HL-60 (cell line): ENCODE measurements around the gene HDAC9.

ENCODE experiments used
- DNase-seq, 2 experiments: peaks; one replicate each; pipeline ENCODE4 v3.0.0-alpha.2; 2010 to 2020; ENCODE audit warnings: low read depth in 1 of 2, low spot score in 1 of 2
- H3K27ac ChIP-seq: fragments of 250-450 bp; sonication (Bioruptor Pico); replicated peaks from 2 replicates; pipeline ENCODE4 v1.5.1; 2020; ENCODE audit warnings: mild to moderate bottlenecking, moderate library complexity
- H3K27me3 ChIP-seq: fragments of 250-450 bp; sonication (Bioruptor Pico); 2 replicates; pipeline ENCODE4 v1.5.1; 2021; ENCODE audit warnings: mild to moderate bottlenecking, moderate library complexity; ENCODE audit not compliant: insufficient read depth, poor library complexity, severe bottlenecking
- H3K4me3 ChIP-seq: replicated peaks from 2 replicates; pipeline ENCODE4 v1.5.1; 2011; ENCODE audit warnings: mild to moderate bottlenecking, control low read depth, low read length; ENCODE audit not compliant: insufficient read depth
- GABPA ChIP-seq: IDR thresholded peaks from 2 replicates; pipeline ENCODE4 v1.6.1; 2012; ENCODE audit warnings: low read depth
- POLR2AphosphoS5 ChIP-seq: IDR thresholded peaks from 2 replicates; pipeline ENCODE4 v1.6.1; 2012; ENCODE audit warnings: low read depth
- SPI1 ChIP-seq: IDR thresholded peaks from 2 replicates; pipeline ENCODE4 v1.6.1; 2012; ENCODE audit warnings: low read depth, mild to moderate bottlenecking, borderline replicate concordance
- TF ChIP-seq, protein P1 (sequence below): IDR thresholded peaks from 2 replicates; pipeline ENCODE4 v1.6.1; 2012; ENCODE audit warnings: low read depth; ENCODE audit not compliant: insufficient replicate concordance
- TF ChIP-seq, protein P2 (sequence below): IDR thresholded peaks from one replicate; pipeline ENCODE4 v1.5.1; 2011; ENCODE audit warnings: low read length, control low read depth, inconsistent platforms; ENCODE audit not compliant: insufficient read depth

The HDAC9 gene

DNA sequence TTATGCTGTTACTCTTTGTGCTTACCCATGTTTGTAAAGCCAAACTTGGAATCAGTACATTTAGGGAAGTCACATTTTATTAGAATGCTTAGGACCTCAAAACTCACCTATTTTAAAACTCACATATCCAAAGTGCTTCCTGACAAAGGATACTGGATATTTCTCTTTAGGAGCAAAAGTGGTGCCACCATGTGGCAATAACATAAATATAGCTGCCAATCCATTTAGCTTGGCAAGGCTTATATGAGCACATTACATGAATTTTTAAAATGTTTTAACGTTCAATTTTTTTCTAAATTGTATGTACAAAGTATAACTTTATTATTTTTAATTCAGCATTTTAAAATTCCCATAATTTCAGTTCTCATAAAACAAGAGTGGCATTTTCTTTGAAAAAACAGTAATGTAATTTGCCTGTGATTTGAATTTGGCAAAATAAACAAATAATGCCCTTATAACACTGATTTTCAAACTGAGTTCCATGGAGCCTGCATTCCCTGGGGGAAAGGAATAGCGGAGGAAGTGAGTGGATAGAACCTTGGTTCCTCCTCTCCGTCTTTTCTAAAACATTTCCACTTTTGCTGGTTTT lies 75.4 kb downstream of the HDAC9 start:
- Histone ChIP-seq H3K4me3 (no peak overlapping the region), H3K27me3 (no peaks in the 10 kb centered on the region), H3K27ac (no peak overlapping the region)
- no peak for DNase-seq
- TF ChIP-seq POLR2AphosphoS5 (no peak), GABPA (no peak), SPI1 (no peak)
- TF ChIP-seq, protein P1, sequence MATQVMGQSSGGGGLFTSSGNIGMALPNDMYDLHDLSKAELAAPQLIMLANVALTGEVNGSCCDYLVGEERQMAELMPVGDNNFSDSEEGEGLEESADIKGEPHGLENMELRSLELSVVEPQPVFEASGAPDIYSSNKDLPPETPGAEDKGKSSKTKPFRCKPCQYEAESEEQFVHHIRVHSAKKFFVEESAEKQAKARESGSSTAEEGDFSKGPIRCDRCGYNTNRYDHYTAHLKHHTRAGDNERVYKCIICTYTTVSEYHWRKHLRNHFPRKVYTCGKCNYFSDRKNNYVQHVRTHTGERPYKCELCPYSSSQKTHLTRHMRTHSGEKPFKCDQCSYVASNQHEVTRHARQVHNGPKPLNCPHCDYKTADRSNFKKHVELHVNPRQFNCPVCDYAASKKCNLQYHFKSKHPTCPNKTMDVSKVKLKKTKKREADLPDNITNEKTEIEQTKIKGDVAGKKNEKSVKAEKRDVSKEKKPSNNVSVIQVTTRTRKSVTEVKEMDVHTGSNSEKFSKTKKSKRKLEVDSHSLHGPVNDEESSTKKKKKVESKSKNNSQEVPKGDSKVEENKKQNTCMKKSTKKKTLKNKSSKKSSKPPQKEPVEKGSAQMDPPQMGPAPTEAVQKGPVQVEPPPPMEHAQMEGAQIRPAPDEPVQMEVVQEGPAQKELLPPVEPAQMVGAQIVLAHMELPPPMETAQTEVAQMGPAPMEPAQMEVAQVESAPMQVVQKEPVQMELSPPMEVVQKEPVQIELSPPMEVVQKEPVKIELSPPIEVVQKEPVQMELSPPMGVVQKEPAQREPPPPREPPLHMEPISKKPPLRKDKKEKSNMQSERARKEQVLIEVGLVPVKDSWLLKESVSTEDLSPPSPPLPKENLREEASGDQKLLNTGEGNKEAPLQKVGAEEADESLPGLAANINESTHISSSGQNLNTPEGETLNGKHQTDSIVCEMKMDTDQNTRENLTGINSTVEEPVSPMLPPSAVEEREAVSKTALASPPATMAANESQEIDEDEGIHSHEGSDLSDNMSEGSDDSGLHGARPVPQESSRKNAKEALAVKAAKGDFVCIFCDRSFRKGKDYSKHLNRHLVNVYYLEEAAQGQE = no peak
- TF ChIP-seq, protein P2, sequence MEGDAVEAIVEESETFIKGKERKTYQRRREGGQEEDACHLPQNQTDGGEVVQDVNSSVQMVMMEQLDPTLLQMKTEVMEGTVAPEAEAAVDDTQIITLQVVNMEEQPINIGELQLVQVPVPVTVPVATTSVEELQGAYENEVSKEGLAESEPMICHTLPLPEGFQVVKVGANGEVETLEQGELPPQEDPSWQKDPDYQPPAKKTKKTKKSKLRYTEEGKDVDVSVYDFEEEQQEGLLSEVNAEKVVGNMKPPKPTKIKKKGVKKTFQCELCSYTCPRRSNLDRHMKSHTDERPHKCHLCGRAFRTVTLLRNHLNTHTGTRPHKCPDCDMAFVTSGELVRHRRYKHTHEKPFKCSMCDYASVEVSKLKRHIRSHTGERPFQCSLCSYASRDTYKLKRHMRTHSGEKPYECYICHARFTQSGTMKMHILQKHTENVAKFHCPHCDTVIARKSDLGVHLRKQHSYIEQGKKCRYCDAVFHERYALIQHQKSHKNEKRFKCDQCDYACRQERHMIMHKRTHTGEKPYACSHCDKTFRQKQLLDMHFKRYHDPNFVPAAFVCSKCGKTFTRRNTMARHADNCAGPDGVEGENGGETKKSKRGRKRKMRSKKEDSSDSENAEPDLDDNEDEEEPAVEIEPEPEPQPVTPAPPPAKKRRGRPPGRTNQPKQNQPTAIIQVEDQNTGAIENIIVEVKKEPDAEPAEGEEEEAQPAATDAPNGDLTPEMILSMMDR = no peak

DNA sequence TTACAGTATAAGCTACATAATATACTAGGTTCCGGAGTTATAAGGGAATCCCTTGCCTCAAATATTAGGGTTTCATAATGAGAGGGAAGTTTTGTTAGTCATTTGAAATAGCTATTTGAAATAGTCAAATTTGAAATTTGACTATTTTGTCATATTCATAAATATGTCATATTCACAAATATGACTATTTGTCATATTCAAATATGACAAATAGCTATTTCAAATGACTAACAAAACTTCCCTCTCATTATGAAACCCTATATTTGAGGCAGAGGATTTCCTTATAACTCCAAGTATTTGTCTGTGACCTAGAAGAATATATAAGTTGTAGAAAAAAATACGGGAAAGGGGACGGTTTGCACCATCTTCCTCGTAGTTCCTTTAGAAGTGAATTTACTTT lies 76.6 kb downstream of the HDAC9 start:
- TF ChIP-seq POLR2AphosphoS5 (no peak), SPI1 (no peak), GABPA (no peak)
- TF ChIP-seq, protein P2 = no peak
- TF ChIP-seq, protein P1 = no peak
- Histone ChIP-seq H3K4me3 (no peak overlapping the region), H3K27ac (no peak overlapping the region), H3K27me3 (no peaks in the 10 kb centered on the region)
- no peak for DNase-seq

DNA sequence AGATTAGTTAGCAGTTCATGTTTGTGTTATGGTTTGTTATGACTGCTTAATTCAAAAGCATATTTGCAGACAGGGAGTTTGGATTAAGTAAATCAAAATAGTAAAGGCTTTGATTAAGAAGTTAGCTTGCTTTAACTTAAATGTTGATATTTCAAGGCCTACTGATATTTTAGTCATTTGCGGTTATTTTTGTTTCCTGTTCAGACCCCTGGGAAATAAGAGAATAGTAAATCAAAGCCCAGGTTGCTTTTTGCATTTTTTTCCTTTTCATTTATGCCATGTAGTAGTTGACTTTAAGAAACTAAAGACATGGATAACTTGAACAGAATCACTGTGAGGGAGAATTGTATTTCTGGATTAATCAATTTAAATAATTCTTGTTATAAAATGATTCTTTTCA lies 77.3 kb downstream of the HDAC9 start:
- Histone ChIP-seq H3K27me3 (no peaks in the 10 kb centered on the region), H3K27ac (no peak overlapping the region), H3K4me3 (no peak overlapping the region)
- TF ChIP-seq POLR2AphosphoS5 = no peak
- TF ChIP-seq SPI1 = no peak
- no peak for TF ChIP-seq GABPA
- TF ChIP-seq, protein P1 = no peak
- TF ChIP-seq, protein P2 = no peak
- DNase-seq = no peak
